Stimulated activated effector memory CD8-positive, alpha-beta T cell treated with anti-CD3 and anti-CD28 coated beads, Interleukin-12 subunit alpha, Interleukin-12 subunit beta, amount 100 ng/mL, for 72 hours (primary cell): ENCODE results near the gene ADSL.

ENCODE experiments used
- ATAC-seq: fragments of 150-1000 bp; cut with Tn5 transposase; 2 replicates; pipeline ENCODE4 v1.10.0; 2021
- DNase-seq, 2 donors: peaks; one replicate each; pipeline ENCODE4 v3.0.0; 2021 to 2022; ENCODE audit warnings: low spot score in 2 of 2
- H3K27ac Mint-ChIP-seq: one replicate; pipeline ENCODE4 v1.8.0; 2022; ENCODE audit warnings: mild to moderate bottlenecking, mixed read lengths
- H3K36me3 Mint-ChIP-seq: one replicate; pipeline ENCODE4 v1.8.0; 2022; ENCODE audit warnings: mild to moderate bottlenecking, mixed read lengths
- H3K4me1 Mint-ChIP-seq: one replicate; pipeline ENCODE4 v1.8.0; 2022; ENCODE audit warnings: mixed read lengths
- H3K4me3 Mint-ChIP-seq: one replicate; pipeline ENCODE4 v1.8.0; 2022; ENCODE audit warnings: mild to moderate bottlenecking, mixed read lengths
- H3K9me3 Mint-ChIP-seq: one replicate; pipeline ENCODE4 v1.8.0; 2022; ENCODE audit warnings: mixed read lengths

The ADSL gene

DNA sequence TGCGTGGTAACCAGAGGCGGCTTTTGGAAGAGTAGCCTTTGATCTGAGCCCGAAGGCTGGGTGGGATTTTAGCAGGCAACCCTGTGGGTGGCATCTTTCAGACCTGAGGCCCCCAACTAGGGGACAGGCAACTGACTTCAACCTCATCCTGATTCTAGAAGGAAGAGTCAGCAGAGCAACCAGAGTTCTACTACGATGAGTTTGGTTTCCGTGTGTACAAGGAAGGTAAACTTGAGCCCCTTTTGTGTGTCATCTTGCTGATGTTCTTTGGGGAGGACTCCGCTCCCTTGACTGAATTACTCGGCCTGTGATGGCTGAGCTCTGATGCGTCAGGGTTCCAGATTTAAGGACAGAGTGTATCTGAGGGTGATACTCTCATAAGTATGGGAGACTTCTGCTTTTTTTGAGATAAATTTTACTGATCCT lies 55.7 kb downstream of the ADSL start:
- Mint-ChIP-seq H3K27ac (peak overlapping the region; percentile 82), H3K9me3 (no peaks in the 10 kb centered on the region), H3K4me3 (peak overlapping the region; percentile 59), H3K4me1 (peaks cover 73% of the 10 kb centered on the region), H3K36me3 (peaks cover 59% of the 10 kb centered on the region)
- DNase-seq = no peak
- ATAC-seq = peak; percentile 72

DNA sequence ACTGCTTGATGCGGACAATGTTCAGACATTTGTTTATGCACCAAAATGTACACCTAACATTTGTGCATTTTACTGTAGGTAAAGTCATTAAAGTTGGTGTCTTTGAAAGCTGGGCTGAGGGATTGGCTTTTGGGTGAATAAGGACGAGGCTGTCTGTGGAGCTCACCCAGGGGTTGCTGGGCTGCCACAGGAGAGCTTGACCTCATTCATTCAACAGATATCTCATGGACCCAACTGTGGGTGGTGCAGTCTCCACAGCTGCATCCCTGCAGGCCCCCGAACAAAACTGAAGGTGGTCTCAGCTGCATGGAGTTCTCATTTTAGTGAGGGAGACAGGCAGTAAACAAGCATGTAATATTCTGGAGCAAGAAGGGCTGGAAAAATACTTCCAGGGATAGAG lies 56.8 kb downstream of the ADSL start:
- no peak overlapping the region for H3K4me3 Mint-ChIP-seq
- H3K36me3 Mint-ChIP-seq = peaks cover 70% of the 10 kb centered on the region
- peaks cover 63% of the 10 kb centered on the region for H3K4me1 Mint-ChIP-seq
- ATAC-seq (no peak), DNase-seq (no peak)
- H3K9me3 Mint-ChIP-seq = no peaks in the 10 kb centered on the region
- peak overlapping the region; percentile 61 for H3K27ac Mint-ChIP-seq

DNA sequence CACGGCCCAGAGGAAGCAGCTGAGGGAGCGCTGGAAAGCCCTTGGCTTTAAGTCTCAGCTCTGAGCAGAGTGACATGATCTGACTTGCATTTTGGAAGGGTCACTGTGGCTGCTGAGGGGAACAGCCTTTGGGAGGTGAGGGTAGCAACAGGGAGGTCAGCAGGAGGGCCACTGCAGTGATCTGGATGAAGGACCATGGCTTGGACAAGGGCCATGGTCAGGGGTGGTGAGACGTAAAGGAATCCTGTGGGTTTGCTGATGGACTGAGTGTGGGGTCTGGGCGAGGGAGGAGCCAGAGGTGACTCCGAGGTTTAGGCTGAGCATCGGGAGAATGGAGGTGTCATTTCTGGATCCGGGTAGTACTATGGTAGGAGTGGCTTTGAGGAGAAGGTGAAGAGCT lies 57.4 kb downstream of the ADSL start:
- Mint-ChIP-seq H3K4me3 (no peak overlapping the region), H3K9me3 (no peaks in the 10 kb centered on the region), H3K4me1 (peaks cover 58% of the 10 kb centered on the region), H3K36me3 (peaks cover 75% of the 10 kb centered on the region), H3K27ac (peak overlapping the region; percentile 61)
- ATAC-seq = no peak
- DNase-seq = no peak

DNA sequence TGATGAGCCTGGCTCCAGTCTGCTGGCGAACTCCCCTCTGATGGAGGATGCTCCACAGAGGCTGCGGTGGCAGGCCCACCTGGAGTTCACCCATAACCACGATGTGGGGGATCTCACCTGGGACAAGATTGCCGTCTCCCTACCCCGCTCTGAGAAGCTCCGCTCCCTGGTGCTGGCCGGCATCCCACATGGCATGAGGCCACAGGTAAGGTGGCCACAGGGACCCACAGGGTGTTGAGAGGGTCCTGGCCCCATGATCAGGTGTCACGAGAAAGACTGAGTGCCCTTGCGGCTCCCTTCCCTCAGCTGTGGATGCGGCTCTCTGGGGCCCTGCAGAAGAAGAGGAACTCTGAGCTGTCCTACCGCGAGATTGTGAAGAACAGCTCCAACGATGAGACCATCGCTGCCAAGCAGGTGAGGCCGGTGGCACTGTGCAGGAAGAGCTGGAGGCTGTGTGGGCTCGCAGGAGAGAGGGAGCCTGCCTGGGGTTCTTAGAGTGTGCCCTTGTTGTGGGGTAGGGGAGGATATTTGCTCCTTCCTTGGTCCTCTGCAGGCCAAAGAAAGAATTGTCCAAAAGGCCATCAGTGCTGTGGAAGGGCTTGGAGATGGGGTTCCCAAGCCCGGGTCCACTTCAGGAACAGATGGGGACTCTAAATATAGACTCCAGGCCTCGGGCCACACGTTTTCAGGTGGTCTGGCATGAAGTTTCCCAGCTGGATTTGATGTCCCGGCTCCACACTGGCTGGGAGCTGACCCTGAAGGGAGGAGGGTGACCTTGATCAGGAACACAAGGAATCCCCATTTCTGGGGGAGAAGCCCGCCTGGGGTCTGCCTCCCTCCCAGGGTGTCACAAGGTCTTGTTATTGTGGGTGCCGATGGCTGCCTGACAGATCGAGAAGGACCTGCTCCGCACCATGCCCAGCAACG lies 58.2 kb downstream of the ADSL start:
- Mint-ChIP-seq H3K4me3 (no peak overlapping the region), H3K36me3 (peaks cover 82% of the 10 kb centered on the region), H3K9me3 (no peaks in the 10 kb centered on the region), H3K27ac (peak overlapping the region; percentile 61), H3K4me1 (peaks cover 50% of the 10 kb centered on the region)
- DNase-seq (no peak), ATAC-seq (no peak)

DNA sequence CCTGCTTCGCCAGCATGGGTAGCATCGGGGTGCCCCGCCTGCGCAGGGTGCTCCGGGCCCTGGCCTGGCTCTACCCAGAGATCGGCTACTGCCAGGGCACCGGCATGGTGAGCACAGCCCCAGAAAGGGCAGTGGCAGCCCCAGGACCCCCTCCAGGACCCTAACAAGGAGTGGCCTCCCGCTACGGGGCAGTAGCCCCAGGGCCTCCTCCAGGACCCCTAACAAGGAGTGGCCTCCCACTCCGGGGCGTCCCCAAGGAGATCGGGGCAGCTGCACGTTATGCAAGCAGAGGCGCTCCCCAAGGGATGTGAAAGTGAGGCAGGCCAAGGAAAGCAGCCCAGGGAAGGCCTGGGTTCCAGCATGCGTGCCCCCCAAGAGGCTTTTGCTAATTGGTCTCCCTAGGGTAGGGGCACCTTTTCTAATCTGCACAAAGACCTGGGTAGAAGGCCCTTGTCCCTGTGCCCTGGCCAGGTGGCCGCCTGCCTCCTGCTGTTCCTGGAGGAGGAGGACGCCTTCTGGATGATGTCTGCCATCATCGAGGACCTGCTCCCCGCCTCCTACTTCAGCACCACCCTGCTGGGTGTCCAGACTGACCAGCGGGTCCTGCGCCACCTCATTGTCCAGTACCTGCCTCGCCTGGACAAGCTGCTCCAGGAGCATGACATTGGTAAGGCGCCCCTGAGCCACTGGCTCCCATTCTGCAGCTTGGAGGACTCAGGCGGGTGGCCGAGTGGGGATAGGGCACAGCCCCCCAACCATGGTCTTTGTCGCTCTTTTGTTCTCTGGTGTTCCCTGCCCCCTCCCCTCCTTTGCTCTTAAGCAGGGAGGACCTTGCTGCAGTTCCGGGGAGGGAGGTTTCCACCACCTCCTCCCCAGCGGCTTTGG lies 59.1 kb downstream of the ADSL start:
- Mint-ChIP-seq H3K9me3 (no peaks in the 10 kb centered on the region), H3K4me1 (peaks cover 41% of the 10 kb centered on the region), H3K4me3 (no peak overlapping the region), H3K36me3 (peaks cover 82% of the 10 kb centered on the region), H3K27ac (peak overlapping the region; percentile 26)
- DNase-seq = no peak
- ATAC-seq = no peak

DNA sequence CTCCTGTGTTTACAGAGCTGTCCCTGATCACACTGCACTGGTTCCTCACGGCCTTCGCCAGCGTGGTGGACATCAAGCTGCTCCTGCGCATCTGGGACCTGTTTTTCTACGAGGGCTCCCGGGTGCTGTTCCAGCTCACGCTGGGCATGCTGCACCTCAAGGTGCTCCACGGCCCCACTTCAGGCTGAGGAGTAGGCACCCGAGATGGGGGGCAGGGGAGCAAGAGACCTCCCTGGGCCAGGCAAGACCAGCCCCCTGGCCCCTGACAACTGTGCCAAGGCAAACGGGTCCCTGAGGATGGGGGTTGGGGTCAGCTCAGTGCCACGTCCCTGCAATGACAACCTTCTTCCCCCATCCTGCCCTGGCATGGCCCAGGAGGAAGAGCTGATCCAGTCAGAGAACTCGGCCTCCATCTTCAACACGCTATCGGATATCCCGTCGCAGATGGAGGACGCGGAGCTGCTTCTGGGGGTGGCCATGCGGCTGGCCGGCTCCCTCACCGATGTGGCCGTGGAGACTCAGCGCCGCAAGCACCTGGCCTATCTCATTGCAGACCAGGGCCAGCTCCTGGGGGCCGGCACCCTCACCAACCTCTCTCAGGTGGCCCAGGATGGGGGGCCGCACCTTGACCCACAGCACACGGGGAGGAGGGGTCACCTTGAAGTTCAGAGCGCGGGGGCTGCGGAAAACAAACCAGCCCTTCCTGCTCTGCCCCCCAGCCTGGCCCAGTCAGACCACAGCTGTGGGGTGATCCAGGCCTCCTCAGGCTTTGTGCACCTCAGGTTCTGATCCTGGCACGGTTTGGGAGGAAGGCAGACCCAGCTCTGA lies 60.0 kb downstream of the ADSL start:
- DNase-seq (no peak), ATAC-seq (no peak)
- H3K4me1 Mint-ChIP-seq = peaks cover 33% of the 10 kb centered on the region
- peak overlapping the region; percentile 26 for H3K27ac Mint-ChIP-seq
- H3K9me3 Mint-ChIP-seq = no peaks in the 10 kb centered on the region
- H3K36me3 Mint-ChIP-seq = peaks cover 86% of the 10 kb centered on the region
- H3K4me3 Mint-ChIP-seq = no peak overlapping the region

DNA sequence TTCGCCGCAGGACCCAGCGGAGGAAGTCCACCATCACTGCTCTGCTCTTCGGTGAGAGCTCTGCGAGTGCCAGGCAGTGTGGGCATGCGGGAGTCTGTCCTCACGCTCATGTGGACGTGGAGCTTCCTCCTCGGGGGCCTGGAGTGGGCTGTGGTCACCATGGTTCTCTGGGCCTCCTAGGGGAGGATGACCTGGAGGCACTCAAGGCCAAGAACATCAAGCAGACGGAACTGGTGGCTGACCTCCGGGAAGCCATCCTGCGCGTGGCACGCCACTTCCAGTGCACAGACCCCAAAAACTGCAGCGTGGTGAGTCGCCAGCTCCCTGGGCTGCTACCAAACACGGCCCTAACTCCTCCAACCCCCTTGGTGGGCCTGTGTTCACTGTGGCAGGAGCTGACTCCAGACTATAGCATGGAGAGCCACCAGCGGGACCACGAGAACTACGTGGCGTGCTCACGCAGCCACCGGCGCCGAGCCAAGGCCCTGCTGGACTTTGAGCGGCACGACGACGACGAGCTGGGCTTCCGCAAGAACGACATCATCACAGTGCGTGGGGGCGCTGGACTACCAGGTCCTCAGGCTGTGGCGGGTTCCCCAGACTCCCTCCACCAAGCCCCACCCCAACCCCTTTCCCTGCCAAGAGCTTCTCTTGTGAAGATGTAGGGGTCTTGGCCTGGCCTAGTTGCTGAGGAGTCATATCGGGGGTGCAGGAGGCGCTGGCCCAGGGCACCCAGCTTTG lies 60.9 kb downstream of the ADSL start:
- H3K9me3 Mint-ChIP-seq = no peaks in the 10 kb centered on the region
- peak overlapping the region; percentile 26 for H3K27ac Mint-ChIP-seq
- H3K4me3 Mint-ChIP-seq = no peak overlapping the region
- H3K4me1 Mint-ChIP-seq = peaks cover 28% of the 10 kb centered on the region
- no peak for DNase-seq
- peaks cover 86% of the 10 kb centered on the region for H3K36me3 Mint-ChIP-seq
- ATAC-seq = no peak

DNA sequence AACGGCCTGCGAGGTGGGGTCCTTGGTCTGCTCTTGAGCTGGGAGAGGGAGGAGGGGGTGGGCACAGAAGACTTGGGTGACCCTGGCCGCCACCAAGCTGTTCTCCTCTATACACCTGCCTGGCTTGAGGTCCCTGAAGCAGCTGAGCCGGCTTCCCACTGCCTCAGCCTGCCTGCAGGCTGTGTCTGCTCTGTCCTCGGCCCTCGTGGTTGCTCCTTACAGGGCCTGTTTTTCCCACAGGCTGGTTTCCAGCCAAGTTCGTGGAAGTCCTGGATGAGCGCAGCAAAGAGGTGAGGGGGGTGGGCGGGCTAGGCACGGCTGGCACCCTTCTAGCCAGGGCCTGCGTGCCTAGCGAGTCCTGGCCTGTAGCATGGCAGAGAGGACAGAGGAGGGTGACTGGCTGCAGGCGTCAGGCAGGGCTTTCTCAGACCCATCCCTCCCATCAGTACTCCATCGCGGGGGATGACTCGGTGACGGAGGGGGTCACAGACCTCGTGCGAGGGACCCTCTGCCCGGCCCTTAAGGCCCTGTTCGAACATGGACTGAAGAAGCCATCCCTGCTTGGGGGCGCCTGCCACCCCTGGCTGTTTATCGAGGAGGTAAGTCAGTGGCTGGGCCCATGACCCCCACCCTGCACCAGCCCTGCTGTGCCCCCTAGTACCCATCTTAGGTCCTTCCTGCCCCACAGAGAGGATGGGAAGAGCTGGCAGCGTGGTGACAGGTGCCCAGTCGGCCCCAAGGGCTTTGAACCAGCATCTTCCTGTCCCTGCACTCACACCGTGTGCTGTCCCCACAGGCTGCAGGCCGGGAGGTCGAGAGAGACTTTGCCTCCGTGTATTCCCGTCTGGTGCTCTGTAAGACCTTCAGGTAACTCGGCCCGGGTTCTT lies 61.8 kb downstream of the ADSL start:
- Mint-ChIP-seq H3K4me3 (no peak overlapping the region), H3K9me3 (no peaks in the 10 kb centered on the region), H3K36me3 (peaks cover 89% of the 10 kb centered on the region), H3K4me1 (peaks cover 25% of the 10 kb centered on the region), H3K27ac (peak overlapping the region; percentile 26)
- ATAC-seq = no peak
- no peak for DNase-seq

DNA sequence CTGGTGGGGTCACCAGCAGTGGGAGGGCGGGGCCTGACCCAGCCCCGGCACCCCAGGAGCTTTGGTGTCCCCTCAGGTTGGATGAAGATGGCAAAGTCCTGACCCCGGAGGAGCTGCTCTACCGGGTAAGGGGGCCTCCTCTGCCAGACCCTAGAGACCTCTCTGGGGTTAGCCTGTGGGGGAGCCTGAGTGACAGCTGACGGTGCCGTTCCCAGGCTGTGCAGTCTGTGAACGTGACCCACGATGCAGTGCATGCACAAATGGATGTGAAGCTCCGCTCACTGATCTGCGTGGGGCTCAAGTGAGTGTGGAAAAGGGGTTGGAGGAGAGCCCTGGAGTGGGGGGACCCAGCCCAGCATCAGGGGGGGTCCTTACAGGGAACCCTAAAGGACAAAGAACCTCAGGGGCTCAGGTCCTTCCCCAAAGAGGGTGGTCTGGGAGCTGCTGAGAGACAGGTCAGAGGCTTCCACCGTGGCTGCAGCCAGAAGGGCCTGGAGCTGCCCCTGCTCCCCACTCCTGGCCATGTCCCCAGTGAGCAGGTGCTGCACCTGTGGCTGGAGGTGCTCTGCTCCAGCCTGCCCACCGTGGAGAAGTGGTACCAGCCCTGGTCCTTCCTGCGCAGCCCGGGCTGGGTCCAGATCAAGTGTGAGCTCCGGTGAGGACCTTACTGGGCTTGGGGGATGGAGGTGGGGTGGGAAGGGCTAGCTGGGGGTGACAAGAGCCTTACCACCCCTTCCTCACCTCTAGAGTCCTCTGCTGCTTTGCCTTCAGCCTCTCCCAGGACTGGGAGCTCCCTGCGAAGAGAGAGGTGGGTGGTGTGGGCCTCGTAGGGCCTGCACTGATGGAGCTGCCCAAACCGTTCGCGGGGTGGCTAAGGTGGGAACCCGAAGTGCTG lies 62.7 kb downstream of the ADSL start:
- ATAC-seq = no peak
- peak overlapping the region; percentile 26 for H3K27ac Mint-ChIP-seq
- H3K4me1 Mint-ChIP-seq = peaks cover 16% of the 10 kb centered on the region
- no peaks in the 10 kb centered on the region for H3K9me3 Mint-ChIP-seq
- no peak overlapping the region for H3K4me3 Mint-ChIP-seq
- no peak for DNase-seq
- H3K36me3 Mint-ChIP-seq = peaks cover 89% of the 10 kb centered on the region

DNA sequence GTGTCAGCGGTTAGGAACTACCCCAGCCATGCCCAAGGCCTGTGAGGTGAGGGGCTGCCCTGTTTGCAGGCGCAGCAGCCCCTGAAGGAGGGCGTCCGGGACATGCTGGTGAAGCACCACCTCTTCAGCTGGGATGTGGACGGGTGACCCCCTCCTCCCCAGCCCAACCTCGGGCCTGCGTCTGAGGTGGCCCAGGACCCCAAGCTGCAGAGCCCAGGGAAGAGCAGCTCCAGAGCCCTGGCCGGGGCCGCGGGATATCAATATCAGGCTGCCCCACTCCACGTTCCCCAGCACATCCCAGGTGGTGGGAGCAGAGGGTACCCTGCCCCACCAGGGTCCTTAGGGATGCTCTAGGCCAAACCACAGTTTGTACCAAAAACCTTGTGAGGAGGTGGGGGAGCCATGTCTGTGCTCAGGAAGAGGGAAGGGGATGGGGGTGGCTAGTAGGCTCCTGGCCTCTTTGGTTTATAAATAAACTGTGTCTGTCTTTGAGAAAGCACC lies 63.4 kb downstream of the ADSL start:
- Mint-ChIP-seq H3K4me1 (peaks cover 16% of the 10 kb centered on the region), H3K27ac (peak overlapping the region; percentile 23), H3K9me3 (no peaks in the 10 kb centered on the region), H3K36me3 (peaks cover 90% of the 10 kb centered on the region), H3K4me3 (no peak overlapping the region)
- no peak for DNase-seq
- ATAC-seq = no peak

DNA sequence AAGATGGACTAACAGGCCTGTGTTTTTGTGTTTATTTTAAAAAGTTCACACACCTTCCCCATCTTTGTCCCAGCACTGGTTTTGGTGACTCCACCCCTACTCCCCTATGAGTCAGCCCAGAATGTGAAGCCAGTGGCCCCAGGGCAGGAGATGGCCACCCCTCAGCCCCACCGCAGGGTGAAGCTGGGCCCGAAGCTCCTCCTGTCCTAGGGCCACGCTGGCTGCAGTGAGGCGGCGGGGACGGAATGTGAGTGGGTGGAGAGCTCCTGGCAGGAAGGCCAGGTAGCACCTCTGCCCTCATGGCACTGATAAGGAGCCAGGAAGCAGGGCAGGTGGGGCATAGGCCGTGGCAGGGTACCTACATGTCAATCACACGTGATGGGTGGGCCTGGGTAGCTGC lies 64.0 kb downstream of the ADSL start:
- ATAC-seq (no peak), DNase-seq (no peak)
- Mint-ChIP-seq H3K27ac (peak overlapping the region; percentile 23), H3K9me3 (no peaks in the 10 kb centered on the region), H3K4me1 (peaks cover 22% of the 10 kb centered on the region), H3K36me3 (peaks cover 96% of the 10 kb centered on the region), H3K4me3 (no peak overlapping the region)

DNA sequence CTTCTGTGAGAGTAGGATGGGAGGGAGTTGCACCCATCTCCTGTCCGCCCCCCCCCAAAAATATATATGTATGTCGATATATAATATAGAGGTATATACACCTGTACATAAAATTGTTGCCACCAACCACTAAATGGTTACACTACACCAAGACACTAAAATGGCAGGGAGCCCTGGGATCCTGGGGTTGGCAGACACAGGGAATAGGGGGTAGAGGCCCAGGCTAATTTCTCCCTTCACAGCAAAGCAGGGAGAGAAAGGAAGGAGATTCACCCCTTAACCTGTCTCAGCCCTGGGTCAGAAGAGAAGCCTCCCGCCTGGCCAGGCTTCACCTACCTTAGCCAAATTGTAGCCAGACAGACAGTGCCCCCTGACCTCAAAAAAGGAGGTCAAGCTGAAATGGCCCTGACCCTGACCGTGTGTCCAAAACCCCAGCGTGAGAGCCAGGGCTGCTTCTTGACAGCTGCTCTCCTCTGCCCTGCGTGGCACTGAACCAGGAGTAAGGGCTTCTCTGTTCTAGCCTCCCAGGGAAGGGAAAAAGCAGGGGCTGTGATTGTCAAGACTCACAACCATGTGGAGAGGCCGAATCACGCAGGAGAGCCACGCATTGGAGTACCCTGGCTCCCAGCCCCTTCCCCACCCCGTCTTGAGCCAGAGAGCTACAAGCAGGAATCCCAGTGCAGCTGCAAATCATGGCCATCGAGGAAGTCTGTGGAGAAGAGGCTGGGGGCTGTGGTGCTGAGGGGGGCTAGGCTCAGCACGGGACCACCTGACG lies 64.6 kb downstream of the ADSL start:
- DNase-seq (no peak), ATAC-seq (no peak)
- H3K4me3 Mint-ChIP-seq = no peak overlapping the region
- no peaks in the 10 kb centered on the region for H3K9me3 Mint-ChIP-seq
- peaks cover 97% of the 10 kb centered on the region for H3K36me3 Mint-ChIP-seq
- H3K4me1 Mint-ChIP-seq = peaks cover 29% of the 10 kb centered on the region
- H3K27ac Mint-ChIP-seq = peak overlapping the region; percentile 81
